GM19467 (cell line): ENCODE measurements around the gene NCAM1.

Experiments used
- ATAC-seq: cut with Tn5 transposase; IDR thresholded peaks from one replicate; pipeline ENCODE4 v1.9.1; 2021; ENCODE audit warnings: mild to moderate bottlenecking, moderate library complexity; ENCODE audit not compliant: unreplicated experiment

Gene NCAM1

DNA sequence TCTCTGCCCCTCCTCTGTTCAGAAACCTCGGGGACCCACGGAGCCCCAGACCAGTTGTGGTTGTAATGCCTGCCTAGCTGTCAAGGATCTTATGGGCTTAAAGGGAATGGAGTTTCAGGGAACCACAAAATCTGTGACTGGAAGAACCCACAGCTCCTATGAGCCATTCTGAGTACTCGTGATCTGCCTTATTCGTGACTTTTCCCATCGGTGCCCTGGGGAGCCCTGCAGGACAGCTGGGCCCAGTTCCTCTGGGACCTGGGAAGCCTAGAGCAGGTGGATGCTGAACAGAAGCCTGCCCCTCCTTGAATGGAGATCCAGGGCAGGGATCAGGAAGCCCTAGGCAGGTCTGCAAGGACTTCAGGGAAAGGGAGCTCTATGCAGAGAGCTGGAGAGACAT, 311.1 kb downstream of the NCAM1 start:
- no peak for ATAC-seq

GRCh38 chr11:113272927-113273615, 311.9 kb downstream of the NCAM1 start:
- no peak for ATAC-seq

DNA sequence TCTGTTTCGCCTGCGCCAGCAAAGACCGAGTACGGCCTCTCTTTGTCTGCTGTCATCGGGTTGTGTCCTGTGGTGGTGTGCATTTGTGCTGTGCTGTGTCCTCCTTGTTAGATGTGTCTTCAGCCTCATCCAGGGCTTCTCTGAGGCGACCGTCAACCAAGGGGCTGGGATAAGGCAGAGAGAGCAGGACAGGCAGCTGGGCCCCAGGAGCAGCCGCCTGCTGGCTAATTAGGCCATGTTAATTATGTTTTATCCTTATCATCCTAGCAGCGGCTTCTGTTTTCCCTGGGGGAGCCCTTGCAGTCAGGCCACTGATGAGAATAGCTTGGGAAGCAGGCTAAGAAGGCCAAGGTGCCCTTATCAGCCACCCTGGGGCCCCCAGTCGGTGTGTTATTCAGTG, 312.5 kb downstream of the NCAM1 start:
- ATAC-seq = no peak

DNA sequence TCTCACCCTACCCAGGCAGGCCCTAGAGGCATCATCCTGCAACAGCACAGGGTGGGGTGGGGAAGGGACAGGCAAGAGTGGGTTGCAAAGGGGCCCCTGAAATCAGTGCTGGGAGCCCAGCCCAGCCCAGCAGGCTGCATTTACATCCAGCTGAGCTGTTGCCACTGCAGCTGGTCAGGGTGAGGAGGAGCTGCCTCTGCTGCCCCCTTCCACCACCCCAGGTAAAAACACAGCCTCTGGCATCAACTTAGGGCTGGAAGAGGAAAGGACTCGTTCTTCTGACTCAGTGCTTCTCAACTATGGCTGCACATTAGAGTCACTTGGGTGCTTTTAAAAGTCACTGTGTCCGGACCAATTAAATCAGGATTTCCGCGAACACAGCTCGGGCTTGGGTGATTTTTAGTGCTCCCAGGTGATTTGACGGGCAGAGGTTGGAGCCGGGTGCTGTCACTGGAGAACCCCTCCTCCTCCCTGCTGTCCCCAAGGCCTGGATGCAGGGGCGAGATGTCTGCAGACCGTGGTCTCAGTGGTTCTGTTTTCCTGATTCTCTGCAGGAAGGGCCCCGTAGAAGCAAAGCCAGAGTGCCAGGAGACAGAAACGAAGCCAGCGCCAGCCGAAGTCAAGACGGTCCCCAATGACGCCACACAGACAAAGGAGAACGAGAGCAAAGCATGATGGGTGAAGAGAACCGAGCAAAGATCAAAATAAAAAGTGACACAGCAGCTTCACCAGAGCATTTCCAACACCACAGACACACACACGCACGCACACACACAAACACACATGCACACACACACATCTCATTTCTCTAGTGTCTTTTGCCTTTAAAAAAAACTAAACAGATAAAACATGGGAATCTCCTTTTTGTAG, 313.7 kb downstream of the NCAM1 start:
- no peak for ATAC-seq

DNA sequence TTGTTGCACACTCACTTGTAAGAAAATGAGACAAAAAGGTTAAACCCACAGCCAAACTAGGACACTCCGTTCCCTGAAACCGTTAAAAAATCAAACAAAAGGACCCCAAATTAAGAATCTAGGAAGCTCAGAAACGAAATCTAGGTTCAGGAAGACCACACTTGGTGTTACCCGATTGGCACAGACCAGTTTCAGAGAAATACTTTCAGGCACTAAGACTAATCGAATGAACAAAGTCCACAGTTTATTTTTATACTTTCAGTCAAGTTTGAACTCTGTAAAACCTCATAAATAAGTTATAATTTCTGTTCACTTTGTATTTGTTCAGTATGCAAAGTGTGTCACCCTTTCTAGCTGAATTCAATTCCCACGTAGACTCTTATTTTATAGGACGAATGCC, 314.4 kb downstream of the NCAM1 start:
- no peak for ATAC-seq

GRCh38 chr11:113276466-113276865, 315.2 kb downstream of the NCAM1 start:
- no peak for ATAC-seq

DNA sequence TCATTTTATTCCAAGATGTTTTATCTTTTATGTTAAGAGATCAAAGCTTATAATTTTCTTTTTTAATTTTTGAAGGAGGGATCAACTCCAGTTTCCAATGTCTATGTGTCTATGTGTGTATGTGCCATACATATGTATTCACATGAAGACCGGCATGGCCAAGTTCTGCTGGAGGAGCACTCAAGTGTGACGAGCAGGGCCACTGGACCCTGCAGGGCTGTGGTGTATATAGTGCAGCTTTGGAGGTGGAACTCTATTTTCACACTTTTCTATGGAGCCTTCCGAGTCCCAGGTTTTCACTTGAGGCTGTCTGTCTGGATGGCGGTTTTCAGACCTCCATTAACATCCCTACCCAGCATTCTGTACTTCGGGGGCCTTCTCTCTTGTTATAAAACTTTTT, 316.7 kb downstream of the NCAM1 start:
- no peak for ATAC-seq

DNA sequence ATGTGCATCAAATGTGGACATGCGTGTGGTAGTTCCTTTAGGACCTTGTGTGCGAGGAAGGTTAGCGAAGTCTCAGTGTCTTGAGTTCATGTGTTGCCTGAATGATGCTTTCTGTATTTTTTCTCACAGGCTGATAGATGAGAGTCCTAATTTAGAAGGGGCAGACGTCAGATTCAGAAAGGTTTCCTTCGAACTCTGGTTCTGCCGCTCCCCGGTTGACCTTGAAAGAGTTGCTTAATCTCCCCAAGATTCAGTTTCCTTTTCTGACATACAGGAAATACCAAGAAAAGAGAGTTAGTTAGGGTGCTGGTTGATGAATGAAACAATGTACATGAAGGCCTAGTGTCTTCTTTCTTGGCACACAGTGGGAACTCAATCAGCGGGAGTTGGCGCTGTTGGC, 317.3 kb downstream of the NCAM1 start:
- ATAC-seq = no peak

- ATAC-seq = no peak
Measured at GRCh38 chr11:113278925-113279324, 317.7 kb downstream of the NCAM1 start.

- no peak for ATAC-seq
Measured at GRCh38 chr11:113279591-113279990, 318.4 kb downstream of the NCAM1 start.

- ATAC-seq = no peak
Measured at GRCh38 chr11:113281052-113281725, 320.0 kb downstream of the NCAM1 start.

- ATAC-seq = no peak
Measured at GRCh38 chr11:113282898-113283437, 321.7 kb downstream of the NCAM1 start.

DNA sequence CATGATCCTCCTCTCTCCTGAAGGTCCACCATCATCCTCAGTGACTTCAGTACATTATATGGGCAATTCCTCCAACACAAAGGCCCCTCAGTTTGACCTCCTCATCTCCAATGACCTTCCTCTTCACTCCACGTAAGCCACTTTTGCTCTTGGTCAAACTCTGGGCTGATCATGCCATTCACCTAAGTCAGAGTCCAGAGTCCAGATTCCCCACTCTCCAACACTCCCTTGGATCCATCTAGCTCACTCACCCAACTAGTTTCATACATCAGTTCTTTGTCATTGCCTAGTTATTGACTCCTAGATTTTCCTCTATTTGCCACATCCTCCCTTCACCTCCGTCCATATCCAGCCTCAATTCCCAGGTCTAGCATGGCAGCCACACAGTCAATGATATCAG, 322.7 kb downstream of the NCAM1 start:
- ATAC-seq = no peak

DNA sequence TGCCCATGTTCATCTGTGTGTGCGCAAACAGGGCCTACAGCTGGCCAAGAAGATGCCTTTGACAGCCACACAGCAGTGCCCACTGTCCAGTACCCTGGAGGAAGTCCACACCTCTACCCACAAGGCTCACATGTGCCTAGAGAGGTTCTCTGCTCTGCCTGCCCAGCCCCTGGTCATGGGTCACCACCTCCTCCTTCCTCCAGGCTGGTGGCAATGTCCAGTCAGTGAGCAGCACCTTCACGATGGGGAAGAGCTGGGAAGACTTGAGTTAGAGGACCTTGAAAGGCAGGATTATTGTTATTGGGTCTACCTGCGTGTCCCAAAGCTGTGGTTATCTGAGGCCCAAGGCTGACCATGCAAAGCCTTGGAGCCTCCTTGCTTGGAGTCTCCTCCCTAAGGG, 324.8 kb downstream of the NCAM1 start:
- no peak for ATAC-seq

- ATAC-seq = no peak
Measured at GRCh38 chr11:113286509-113287497, 325.6 kb downstream of the NCAM1 start.

DNA sequence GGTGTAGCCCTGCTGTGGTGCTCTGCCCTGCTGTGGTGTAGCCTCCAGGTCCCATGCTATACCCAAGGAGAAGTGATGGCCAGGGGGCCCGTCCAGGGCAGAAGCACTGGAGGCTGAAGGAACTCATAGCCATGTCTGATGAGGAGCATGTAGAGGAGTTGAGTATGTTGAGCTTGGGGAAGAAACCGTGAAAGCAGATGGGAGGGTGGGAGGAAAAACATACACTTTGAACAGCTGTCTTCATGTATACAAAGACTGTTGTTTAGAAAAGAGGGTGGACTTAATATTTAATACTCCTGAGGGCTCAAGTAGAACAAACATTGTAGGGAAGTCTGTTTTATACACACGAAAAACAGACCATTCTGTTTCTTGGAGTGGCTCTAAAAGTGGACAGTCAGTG, 326.6 kb downstream of the NCAM1 start:
- ATAC-seq = no peak

DNA sequence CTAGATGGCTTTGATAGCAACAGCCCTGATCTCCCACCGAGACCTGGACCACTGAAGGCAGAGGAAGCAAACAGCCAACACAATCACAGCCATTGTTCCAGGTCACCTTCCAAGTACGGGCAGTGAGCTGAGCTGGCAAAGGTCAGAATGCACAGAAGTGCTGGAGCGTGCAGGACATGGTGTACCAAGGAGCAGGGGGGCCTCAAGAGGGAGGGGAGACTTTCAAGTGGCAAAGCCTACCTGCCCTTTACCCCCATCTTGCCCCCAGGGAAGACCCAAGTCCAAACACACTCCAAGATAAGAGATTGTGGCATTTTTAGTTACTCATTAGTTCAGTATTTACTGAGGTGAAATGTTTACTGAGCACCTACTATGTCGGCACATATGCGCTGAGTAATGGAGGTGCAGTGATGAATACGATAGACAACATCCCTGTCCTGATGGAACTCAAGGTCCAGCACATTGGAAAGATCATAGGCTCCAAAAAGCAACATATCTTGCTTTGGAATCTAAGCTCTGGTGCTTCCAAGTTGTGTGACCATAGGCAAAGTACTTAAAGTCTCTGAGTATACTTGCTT, 327.2 kb downstream of the NCAM1 start:
- ATAC-seq = no peak

- ATAC-seq = peak; percentile 83
Measured at GRCh38 chr11:113289431-113290187, 328.4 kb downstream of the NCAM1 start.

- ATAC-seq = no peak
Measured at GRCh38 chr11:113293936-113294335, 332.7 kb downstream of the NCAM1 start.
